Measurements from ENCODE around the gene BCL2A1. TPM values are rescaled to one million over a fixed set of nuclear protein-coding genes. Genes with fewer than 3 reads are reported as not detected.

BCL2A1 gene
- total and polyA plus RNA-seq, 12 donors = 0.30 to 11.1 (median 0.67) TPM; not detected in 2

DNA sequence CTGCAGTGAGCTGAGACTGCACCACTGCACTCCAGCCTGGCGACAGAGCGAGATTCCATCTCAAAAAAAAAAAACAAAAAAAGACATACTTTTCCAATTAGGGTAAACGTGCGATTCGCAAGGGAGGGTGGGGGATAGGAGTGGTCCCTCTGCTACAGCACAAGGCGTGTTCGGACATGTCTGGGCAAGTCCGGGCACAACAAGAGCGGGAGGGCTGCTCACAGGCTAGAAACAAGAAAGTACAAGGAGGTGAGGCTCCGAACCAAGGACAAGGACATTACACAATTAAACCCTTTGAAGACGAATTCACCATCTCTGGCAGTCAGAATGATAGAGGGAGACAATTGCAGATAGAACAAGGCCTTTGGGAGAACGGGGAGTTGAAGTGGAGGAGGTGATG lies 32.2 kb upstream of the BCL2A1 start:
- Histone ChIP-seq H3K27ac (no peak overlapping the region), H3K27me3 (no peaks in the 10 kb centered on the region), H3K4me3 (no peak overlapping the region), H3K9me3 (peaks cover 0 to 8% (median 0%) of the 10 kb centered on the region in 11 donors), H3K4me1 (no peaks in the 10 kb centered on the region), H3K36me3 (no peaks in the 10 kb centered on the region)
- no peak for DNase-seq
- TF ChIP-seq, protein P1, sequence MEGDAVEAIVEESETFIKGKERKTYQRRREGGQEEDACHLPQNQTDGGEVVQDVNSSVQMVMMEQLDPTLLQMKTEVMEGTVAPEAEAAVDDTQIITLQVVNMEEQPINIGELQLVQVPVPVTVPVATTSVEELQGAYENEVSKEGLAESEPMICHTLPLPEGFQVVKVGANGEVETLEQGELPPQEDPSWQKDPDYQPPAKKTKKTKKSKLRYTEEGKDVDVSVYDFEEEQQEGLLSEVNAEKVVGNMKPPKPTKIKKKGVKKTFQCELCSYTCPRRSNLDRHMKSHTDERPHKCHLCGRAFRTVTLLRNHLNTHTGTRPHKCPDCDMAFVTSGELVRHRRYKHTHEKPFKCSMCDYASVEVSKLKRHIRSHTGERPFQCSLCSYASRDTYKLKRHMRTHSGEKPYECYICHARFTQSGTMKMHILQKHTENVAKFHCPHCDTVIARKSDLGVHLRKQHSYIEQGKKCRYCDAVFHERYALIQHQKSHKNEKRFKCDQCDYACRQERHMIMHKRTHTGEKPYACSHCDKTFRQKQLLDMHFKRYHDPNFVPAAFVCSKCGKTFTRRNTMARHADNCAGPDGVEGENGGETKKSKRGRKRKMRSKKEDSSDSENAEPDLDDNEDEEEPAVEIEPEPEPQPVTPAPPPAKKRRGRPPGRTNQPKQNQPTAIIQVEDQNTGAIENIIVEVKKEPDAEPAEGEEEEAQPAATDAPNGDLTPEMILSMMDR (IDR thresholded peaks at IDR 0.05) = no peak
- no peak for ATAC-seq
- WGBS, 2 donors = 82 to 92% methylated on average over 12 of the region's 12 CpGs
- intact Hi-C loops (cut with DNase I) = no loop called here

DNA sequence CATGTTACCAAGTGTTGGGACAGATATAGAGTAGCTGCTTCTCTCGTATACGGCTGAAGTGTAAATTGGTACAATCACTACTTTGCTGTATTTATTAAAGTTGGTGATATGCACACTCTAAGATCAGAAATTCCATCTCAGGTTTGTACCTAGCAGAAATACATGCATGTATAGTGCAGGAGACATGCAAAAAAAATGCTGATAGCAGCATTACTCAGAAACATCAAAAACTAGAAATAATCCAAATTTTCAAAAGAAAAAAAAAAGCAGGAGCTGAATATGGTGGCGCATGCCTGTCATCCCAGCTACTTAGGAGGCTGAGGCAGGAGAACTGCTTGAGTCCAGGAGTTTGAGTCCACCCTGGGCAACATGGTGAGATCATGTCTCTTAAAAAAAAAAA lies 31.3 kb upstream of the BCL2A1 start:
- Histone ChIP-seq H3K27me3 (no peaks in the 10 kb centered on the region), H3K4me3 (no peak overlapping the region), H3K27ac (no peak overlapping the region), H3K36me3 (no peaks in the 10 kb centered on the region), H3K4me1 (no peaks in the 10 kb centered on the region), H3K9me3 (peaks cover 0 to 8% (median 0%) of the 10 kb centered on the region in 11 donors)
- WGBS, 2 donors = 94% methylated on average over 3 of the region's 3 CpGs
- intact Hi-C loops (cut with DNase I) = no loop called here
- DNase-seq (no peak), ATAC-seq (no peak)
- TF ChIP-seq, protein P1 (IDR thresholded peaks at IDR 0.05) = no peak

DNA sequence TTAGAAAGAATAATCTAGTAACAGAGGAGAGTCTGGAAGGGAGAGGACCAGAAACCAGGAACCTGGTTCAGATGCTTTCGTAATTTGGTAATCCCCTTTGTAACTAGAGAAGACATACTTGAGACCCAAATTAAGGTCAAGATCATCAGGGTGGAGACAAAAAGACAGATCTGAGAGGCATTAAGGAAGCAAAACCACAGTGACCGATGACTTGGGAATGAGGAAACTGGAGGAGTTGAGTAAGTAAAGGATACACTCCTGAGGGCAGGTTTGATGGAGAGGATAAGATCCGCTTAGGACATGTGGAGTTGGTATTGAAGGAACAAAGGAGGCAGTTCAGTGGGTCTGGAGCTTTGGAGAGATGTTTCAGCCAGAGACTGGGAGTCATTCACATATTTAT lies 23.6 kb upstream of the BCL2A1 start:
- ATAC-seq (no peak), DNase-seq (no peak)
- 83 to 84% methylated on average over 3 of the region's 3 CpGs for WGBS, 2 donors
- intact Hi-C loops (cut with DNase I) = loop anchor here (5.0 to 10.0 kb wide), 6 partner anchors 97 to 612 kb away; partner anchors contain the start of gene MTHFS (in 4 of the 10)
- Histone ChIP-seq H3K9me3 (no peaks in the 10 kb centered on the region), H3K27ac (no peak overlapping the region), H3K36me3 (no peaks in the 10 kb centered on the region), H3K4me3 (no peak overlapping the region), H3K27me3 (no peaks in the 10 kb centered on the region), H3K4me1 (peaks cover 0 to 12% (median 0%) of the 10 kb centered on the region in 9 donors)
- TF ChIP-seq, protein P1 (IDR thresholded peaks at IDR 0.05) = no peak

DNA sequence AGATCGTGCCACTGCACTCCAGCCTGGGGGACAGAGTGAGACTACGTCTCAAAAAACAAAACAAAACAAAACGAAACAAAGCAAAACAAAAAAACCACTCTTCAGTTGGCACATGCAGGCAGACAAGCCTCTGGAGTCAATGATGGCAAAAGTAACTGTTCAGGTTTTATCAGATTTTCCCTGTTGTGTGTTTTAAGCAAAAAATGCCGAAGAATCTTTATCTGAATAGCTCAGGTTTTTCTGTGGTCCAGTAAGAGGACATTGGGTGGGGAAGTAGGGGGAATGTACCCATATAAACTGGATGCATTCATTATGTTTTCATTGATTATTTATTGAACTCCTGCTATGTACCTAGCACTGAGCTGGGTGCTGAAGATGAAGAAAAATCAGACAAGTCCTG lies 20.8 kb upstream of the BCL2A1 start:
- intact Hi-C loops (cut with DNase I) = loop anchor here (2.0 to 10.0 kb wide), 9 partner anchors 69 to 611 kb away; partner anchors contain the start of gene MTHFS (in 5 of the 10)
- Histone ChIP-seq H3K9me3 (no peaks in the 10 kb centered on the region), H3K27ac (no peak overlapping the region), H3K36me3 (no peaks in the 10 kb centered on the region), H3K27me3 (peaks cover 0 to 4% (median 0%) of the 10 kb centered on the region in 7 donors), H3K4me1 (peaks cover 0 to 20% (median 0%) of the 10 kb centered on the region in 9 donors), H3K4me3 (no peak overlapping the region)
- WGBS, 2 donors = 57 to 63% methylated on average over 4 of the region's 4 CpGs
- ATAC-seq (no peak), DNase-seq (no peak)
- TF ChIP-seq, protein P1 (IDR thresholded peaks at IDR 0.05) = no peak

All from heart right ventricle (tissue), 16 donors.